ENCODE measurements around the gene CCL25.

The CCL25 gene

GRCh38 chr19:8036434-8037099, 16.0 kb upstream of the CCL25 start:
- TF ChIP-seq, protein P1, sequence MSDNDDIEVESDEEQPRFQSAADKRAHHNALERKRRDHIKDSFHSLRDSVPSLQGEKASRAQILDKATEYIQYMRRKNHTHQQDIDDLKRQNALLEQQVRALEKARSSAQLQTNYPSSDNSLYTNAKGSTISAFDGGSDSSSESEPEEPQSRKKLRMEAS (IDR thresholded peaks at IDR 0.05) = no peak
- TF ChIP-seq TEAD4 (IDR thresholded peaks at IDR 0.05) = no peak
- TF ChIP-seq REST (IDR thresholded peaks at IDR 0.05; ENCODE audit: low read depth) = no peak
- TF ChIP-seq YY1 (IDR thresholded peaks at IDR 0.05; ENCODE audit: low read depth) = no peak
- TF ChIP-seq CEBPB (IDR thresholded peaks at IDR 0.05) = no peak
- no peak for TF ChIP-seq EGR1 (IDR thresholded peaks at IDR 0.05)
- no peak for TF ChIP-seq NFIC (IDR thresholded peaks at IDR 0.05)
- no peak for TF ChIP-seq CREB1 (IDR thresholded peaks at IDR 0.05; ENCODE audit: low read depth)
- no peak for TF ChIP-seq TCF12 (IDR thresholded peaks at IDR 0.05; ENCODE audit: low read depth)
- no peak for TF ChIP-seq ZBTB7A (IDR thresholded peaks at IDR 0.05; ENCODE audit: low read depth)
- TF ChIP-seq USF1 (IDR thresholded peaks at IDR 0.05) = no peak
- TF ChIP-seq FOXM1 (IDR thresholded peaks at IDR 0.05; ENCODE audit: borderline replicate concordance, low read depth) = no peak
- TF ChIP-seq EP300 (IDR thresholded peaks at IDR 0.05; ENCODE audit: borderline replicate concordance) = no peak
- TF ChIP-seq RAD21 (IDR thresholded peaks at IDR 0.05; ENCODE audit: low read depth) = no peak

GRCh38 chr19:8038815-8039214, 13.7 kb upstream of the CCL25 start:
- TF ChIP-seq TEAD4 (IDR thresholded peaks at IDR 0.05) = no peak
- no peak for TF ChIP-seq TCF12 (IDR thresholded peaks at IDR 0.05; ENCODE audit: low read depth)
- no peak for TF ChIP-seq EP300 (IDR thresholded peaks at IDR 0.05; ENCODE audit: borderline replicate concordance)
- TF ChIP-seq, protein P1 (IDR thresholded peaks at IDR 0.05) = no peak
- no peak for TF ChIP-seq RAD21 (IDR thresholded peaks at IDR 0.05; ENCODE audit: low read depth)
- no peak for TF ChIP-seq TAF1 (IDR thresholded peaks at IDR 0.05; ENCODE audit: low read depth)
- no peak for TF ChIP-seq FOXM1 (IDR thresholded peaks at IDR 0.05; ENCODE audit: borderline replicate concordance, low read depth)
- TF ChIP-seq CREB1 (IDR thresholded peaks at IDR 0.05; ENCODE audit: low read depth) = no peak

DNA sequence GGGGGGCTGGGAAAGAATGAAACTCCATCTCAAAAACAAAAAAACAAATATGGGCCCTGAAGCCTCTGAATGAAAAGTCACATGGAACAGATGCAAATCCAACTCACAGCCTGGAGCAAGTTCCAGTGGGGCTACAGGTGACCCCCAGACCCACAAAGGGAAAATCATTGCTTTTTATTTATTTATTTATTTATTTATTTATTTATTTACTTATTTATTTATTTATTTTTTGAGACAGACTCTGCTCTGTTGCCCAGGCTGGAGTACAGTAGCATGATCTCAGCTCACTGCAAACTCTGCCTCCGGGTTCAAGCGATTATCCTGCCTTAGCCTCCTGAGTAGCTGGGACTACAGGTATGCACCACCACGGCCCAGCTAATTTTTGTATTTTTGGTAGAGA, 13.3 kb upstream of the CCL25 start:
- TF ChIP-seq, protein P1 (IDR thresholded peaks at IDR 0.05) = no peak
- TF ChIP-seq FOXM1 (IDR thresholded peaks at IDR 0.05; ENCODE audit: borderline replicate concordance, low read depth) (no peak), EGR1 (IDR thresholded peaks at IDR 0.05) (no peak), USF1 (IDR thresholded peaks at IDR 0.05) (no peak), NFIC (IDR thresholded peaks at IDR 0.05) (no peak), YY1 (IDR thresholded peaks at IDR 0.05; ENCODE audit: low read depth) (no peak), ZBTB7A (IDR thresholded peaks at IDR 0.05; ENCODE audit: low read depth) (no peak), TCF12 (IDR thresholded peaks at IDR 0.05; ENCODE audit: low read depth) (no peak), TAF1 (IDR thresholded peaks at IDR 0.05; ENCODE audit: low read depth) (no peak), RAD21 (IDR thresholded peaks at IDR 0.05; ENCODE audit: low read depth) (no peak), CEBPB (IDR thresholded peaks at IDR 0.05) (no peak), CREB1 (IDR thresholded peaks at IDR 0.05; ENCODE audit: low read depth) (no peak), EP300 (IDR thresholded peaks at IDR 0.05; ENCODE audit: borderline replicate concordance) (no peak), TEAD4 (IDR thresholded peaks at IDR 0.05) (no peak), REST (IDR thresholded peaks at IDR 0.05; ENCODE audit: low read depth) (no peak)

DNA sequence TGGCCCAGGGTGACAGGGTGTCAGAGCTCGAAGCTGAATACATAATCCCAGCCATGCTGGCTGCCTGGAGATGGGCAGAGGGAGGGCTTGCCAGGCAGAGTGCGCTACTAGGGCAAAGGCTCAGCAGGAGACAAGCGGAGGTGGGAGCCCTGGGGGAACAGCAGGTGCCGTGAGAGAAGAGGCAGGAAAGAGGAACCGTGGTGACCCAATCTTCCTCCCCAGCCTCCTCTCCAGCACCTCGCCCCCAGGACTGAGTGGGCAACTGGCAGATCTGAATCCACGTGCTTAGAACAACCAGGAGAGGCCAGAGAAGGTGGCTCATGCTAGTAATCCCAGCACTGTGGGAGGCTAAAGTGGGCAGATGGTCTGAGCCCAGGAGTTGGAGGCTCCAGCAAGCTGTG, 11.0 kb upstream of the CCL25 start:
- TF ChIP-seq CREB1 (IDR thresholded peaks at IDR 0.05; ENCODE audit: low read depth) (no peak), TAF1 (IDR thresholded peaks at IDR 0.05; ENCODE audit: low read depth) (no peak)

DNA sequence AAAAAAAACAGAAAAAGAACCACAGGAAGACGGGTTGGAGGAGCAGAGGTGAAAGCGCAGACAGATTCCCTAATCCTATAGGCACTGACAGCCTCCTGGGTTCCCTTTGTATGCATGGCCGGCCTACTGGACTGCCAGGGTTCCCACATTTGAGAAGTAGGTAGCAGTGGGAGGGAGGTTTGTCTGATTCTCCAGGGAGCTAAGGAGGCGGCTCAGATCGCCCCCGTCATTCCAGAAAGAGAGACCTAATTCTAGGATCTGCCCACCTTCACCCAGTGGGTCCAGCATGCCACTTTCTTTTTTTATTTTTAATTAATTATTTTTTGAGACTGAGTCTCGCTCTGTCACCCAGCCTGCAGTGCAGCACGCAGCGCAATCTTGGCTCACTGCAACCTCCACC, 9.7 kb upstream of the CCL25 start:
- no peak for TF ChIP-seq YY1 (IDR thresholded peaks at IDR 0.05; ENCODE audit: low read depth)
- no peak for TF ChIP-seq EGR1 (IDR thresholded peaks at IDR 0.05)
- no peak for TF ChIP-seq REST (IDR thresholded peaks at IDR 0.05; ENCODE audit: low read depth)
- TF ChIP-seq FOXM1 (IDR thresholded peaks at IDR 0.05; ENCODE audit: borderline replicate concordance, low read depth) = no peak
- TF ChIP-seq ZBTB7A (IDR thresholded peaks at IDR 0.05; ENCODE audit: low read depth) = no peak
- TF ChIP-seq RAD21 (IDR thresholded peaks at IDR 0.05; ENCODE audit: low read depth) = no peak
- TF ChIP-seq EP300 (IDR thresholded peaks at IDR 0.05; ENCODE audit: borderline replicate concordance) = no peak
- TF ChIP-seq CREB1 (IDR thresholded peaks at IDR 0.05; ENCODE audit: low read depth) = no peak
- no peak for TF ChIP-seq TCF12 (IDR thresholded peaks at IDR 0.05; ENCODE audit: low read depth)
- no peak for TF ChIP-seq TAF1 (IDR thresholded peaks at IDR 0.05; ENCODE audit: low read depth)
- TF ChIP-seq CEBPB (IDR thresholded peaks at IDR 0.05) = no peak
- TF ChIP-seq, protein P1 (IDR thresholded peaks at IDR 0.05) = no peak
- no peak for TF ChIP-seq TEAD4 (IDR thresholded peaks at IDR 0.05)
- no peak for TF ChIP-seq USF1 (IDR thresholded peaks at IDR 0.05)
- TF ChIP-seq NFIC (IDR thresholded peaks at IDR 0.05) = no peak

Measured in Ishikawa (cell line).